HUES48 (cell line): ENCODE results near the gene PLEKHH1.

ENCODE experiments used
- H3K27ac ChIP-seq: one replicate; pipeline ENCODE4 v1.7.0; 2013; ENCODE audit warnings: low read depth, low read length, inconsistent platforms
- H3K27me3 ChIP-seq: 2 replicates; pipeline ENCODE4 v1.6.1; 2013; ENCODE audit warnings: mild to moderate bottlenecking, low read length; ENCODE audit not compliant: control insufficient read depth, insufficient read depth
- H3K36me3 ChIP-seq: 2 replicates; pipeline ENCODE4 v1.6.1; 2013; ENCODE audit warnings: low read length; ENCODE audit not compliant: control insufficient read depth, insufficient read depth
- H3K4me1 ChIP-seq: 2 replicates; pipeline ENCODE4 v1.6.1; 2013; ENCODE audit warnings: mild to moderate bottlenecking, low read length; ENCODE audit not compliant: control insufficient read depth, insufficient read depth
- H3K4me3 ChIP-seq: 2 replicates; pipeline ENCODE4 v1.5.1; 2013; ENCODE audit warnings: mild to moderate bottlenecking, low read depth, low read length
- H3K9ac ChIP-seq: 2 replicates; pipeline ENCODE4 v1.6.1; 2013; ENCODE audit warnings: mild to moderate bottlenecking, low read depth, low read length, moderate library complexity
- H3K9me3 ChIP-seq: 2 replicates; pipeline ENCODE4 v1.6.1; 2013; ENCODE audit warnings: low read length; ENCODE audit not compliant: control insufficient read depth, insufficient read depth

The PLEKHH1 gene

GRCh38 chr14:67532998-67533753 is at the start of gene PLEKHH1:
Gene PLEKHH1, plus strand, starts transcription at chr14:67533290. Its CDS starts 8,578 bp downstream, at chr14:67541868.
- H3K9me3 ChIP-seq: no peaks in the 10 kb centered on the region
- peak within 1 kb of the TSS; percentile 62 for H3K27ac ChIP-seq

GRCh38 chr14:67483579-67484285 is 49.4 kb upstream of the PLEKHH1 start:
- Histone ChIP-seq H3K9me3 (no peaks in the 10 kb centered on the region), H3K36me3 (no peaks in the 10 kb centered on the region), H3K9ac (no peak overlapping the region), H3K27ac (no peak overlapping the region), H3K27me3 (no peaks in the 10 kb centered on the region), H3K4me1 (no peaks in the 10 kb centered on the region), H3K4me3 (no peak overlapping the region)

More at GRCh38 chr14:67532998-67533753, at the start of gene PLEKHH1:
- peak within 1 kb of the TSS; percentile 80 for H3K9ac ChIP-seq
- H3K4me1 ChIP-seq: peaks cover 6% of the 10 kb centered on the region
- H3K36me3 ChIP-seq: no peaks in the 10 kb centered on the region
- peak within 1 kb of the TSS; percentile 80 for H3K4me3 ChIP-seq
- H3K27me3 ChIP-seq: peaks cover 10% of the 10 kb centered on the region; the same call in 1 of the 2 replicates

DNA sequence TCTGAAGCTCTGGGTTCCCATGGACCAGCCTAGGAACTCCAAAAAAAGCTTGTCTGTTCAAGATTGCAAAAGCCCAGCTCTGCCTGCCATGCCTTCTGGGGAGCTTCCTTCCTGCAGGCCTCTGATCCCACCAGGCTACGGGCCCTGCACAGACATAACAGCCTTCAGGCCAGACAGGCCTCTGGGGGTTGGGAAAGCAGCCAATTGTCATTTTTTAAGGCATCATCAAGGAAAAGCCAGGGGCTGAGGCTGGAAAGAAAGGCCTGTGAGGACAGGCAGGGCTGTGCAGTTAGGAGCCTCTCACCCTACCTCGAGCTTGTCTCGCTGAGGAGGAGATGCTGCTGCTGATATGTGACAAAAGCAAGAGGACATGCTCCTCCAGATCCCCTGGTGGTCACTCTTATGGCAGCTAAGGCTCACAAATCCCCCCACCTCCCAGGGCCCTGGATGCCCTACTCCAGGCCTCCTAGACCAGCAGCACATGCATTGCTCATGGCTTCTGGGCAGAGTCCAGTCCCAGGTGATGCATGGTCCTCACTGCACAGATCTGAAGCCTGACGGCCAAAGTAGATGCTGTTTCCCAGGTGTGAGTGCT is 47.5 kb upstream of the PLEKHH1 start:
- Histone ChIP-seq H3K9me3 (no peaks in the 10 kb centered on the region), H3K36me3 (no peaks in the 10 kb centered on the region), H3K27ac (no peak overlapping the region), H3K9ac (no peak overlapping the region), H3K27me3 (no peaks in the 10 kb centered on the region), H3K4me3 (no peak overlapping the region), H3K4me1 (no peaks in the 10 kb centered on the region)

DNA sequence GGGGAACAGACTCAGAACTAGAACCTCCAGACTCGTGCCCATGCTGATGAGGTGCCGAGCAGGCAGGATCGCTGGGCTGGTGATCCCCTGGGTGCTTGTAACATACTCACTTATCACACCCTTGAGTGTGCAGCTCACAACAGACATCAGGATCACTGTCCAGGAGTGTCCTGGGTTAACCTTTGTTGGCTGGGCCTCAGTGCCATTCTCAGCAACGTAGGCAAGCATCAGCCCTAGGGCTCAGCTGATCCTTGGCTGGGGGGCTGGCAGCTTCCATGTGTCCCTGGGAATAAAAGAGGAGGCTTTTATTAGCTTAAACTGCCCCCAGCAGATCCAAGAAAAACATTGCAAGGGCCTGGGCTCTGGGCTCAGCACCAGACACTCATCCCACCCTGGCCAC is 46.2 kb upstream of the PLEKHH1 start:
- Histone ChIP-seq H3K4me1 (peaks cover 10% of the 10 kb centered on the region), H3K9me3 (no peaks in the 10 kb centered on the region), H3K27ac (no peak overlapping the region), H3K9ac (no peak overlapping the region), H3K36me3 (no peaks in the 10 kb centered on the region), H3K4me3 (no peak overlapping the region), H3K27me3 (no peaks in the 10 kb centered on the region)

GRCh38 chr14:67487332-67487731 is 45.8 kb upstream of the PLEKHH1 start:
- Histone ChIP-seq H3K9me3 (no peaks in the 10 kb centered on the region), H3K27ac (no peak overlapping the region), H3K36me3 (no peaks in the 10 kb centered on the region), H3K27me3 (no peaks in the 10 kb centered on the region), H3K4me3 (no peak overlapping the region), H3K4me1 (peaks cover 13% of the 10 kb centered on the region), H3K9ac (no peak overlapping the region)

DNA sequence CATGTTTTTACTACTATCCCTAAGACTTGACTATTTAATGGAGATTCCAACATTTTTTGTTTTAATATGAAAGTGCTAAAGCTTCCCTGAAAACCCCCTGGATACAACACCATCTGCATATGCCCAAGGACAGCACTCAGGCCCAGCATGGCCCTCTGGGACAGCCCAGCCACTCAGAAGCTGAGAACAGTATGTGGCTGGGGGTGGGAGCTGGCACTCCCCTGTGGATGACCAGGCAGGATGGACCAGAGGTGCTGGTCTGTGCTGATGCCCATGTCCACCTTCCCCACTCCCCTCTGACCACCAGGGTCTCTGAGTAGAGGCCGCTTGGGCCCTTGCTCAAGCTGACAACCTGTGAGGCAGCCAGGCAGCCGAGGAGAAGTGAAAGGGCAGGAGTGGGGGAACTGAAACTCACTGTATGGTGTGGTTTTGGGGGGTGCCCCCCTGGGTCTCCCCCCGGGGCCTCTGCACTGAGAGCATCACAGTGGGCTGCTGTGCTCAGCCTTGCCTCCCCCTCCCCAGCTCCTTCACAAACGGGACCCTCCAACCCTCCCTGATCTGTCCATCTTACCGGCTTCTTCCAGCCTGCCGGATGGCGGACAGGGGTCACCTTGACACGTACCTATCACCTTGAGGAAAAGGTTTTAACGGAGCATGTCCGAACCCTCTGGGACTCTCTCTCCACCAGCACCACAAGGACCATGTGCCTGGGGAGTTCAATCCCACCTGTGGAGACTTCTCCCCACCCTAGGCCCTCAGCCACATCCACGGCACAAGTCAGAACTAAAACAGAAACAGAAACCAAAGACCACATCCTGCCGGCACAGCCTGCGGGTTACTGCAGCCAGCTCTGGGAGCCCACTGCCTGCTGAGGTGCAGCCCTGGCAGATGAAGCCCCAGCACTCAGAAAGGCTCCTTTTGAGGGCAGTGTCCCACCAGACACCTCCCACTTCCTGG is 44.9 kb upstream of the PLEKHH1 start, which contains the start of gene TMEM229B:
Gene TMEM229B (minus strand): TSS at position 785 of the 957 bp plus-strand sequence. CDS start 14,798 bp downstream, outside the sequence.
- Histone ChIP-seq H3K9ac (no peak within 1 kb of the TSS), H3K27ac (no peak within 1 kb of the TSS), H3K4me3 (no peak within 1 kb of the TSS), H3K36me3 (no peaks in the 10 kb centered on the region), H3K9me3 (peaks cover 8% of the 10 kb centered on the region), H3K4me1 (peaks cover 13% of the 10 kb centered on the region), H3K27me3 (no peaks in the 10 kb centered on the region)

- Histone ChIP-seq H3K27me3 (no peaks in the 10 kb centered on the region), H3K27ac (no peak overlapping the region)
Measured at GRCh38 chr14:67490196-67490595, 42.9 kb upstream of the PLEKHH1 start.

DNA sequence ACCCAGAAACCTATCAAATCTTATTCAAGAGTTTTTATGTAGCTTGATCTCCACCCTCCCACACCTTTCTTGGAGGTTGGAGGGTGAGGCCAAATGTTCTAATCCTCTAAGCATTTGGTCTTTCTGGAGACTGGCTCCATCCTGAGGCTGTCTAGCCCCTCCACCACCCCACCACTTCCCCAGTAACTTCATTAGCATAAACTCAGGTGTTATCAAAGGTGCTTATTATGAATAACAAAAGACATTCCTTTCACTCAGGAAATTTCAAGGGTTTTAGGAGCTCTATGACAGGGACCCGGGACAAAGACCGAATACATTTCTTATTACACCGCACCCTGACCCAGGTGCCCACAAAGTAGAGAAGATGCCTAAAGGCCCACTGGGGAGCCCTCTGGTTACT is 41.8 kb upstream of the PLEKHH1 start:
- peak overlapping the region; percentile 20 for H3K27ac ChIP-seq
- no peak overlapping the region for H3K4me3 ChIP-seq

More at GRCh38 chr14:67490196-67490595, 42.9 kb upstream of the PLEKHH1 start:
- no peak overlapping the region for H3K9ac ChIP-seq
- H3K4me3 ChIP-seq: no peak overlapping the region
- peaks cover 18% of the 10 kb centered on the region for H3K9me3 ChIP-seq
- H3K36me3 ChIP-seq: no peaks in the 10 kb centered on the region
- peaks cover 13% of the 10 kb centered on the region for H3K4me1 ChIP-seq

GRCh38 chr14:67491741-67492507 is 41.2 kb upstream of the PLEKHH1 start:
- 0 out of 2 replicates have a peak overlapping the region, but pooled peaks have one; percentile 14 for H3K4me3 ChIP-seq
- peaks cover 18% of the 10 kb centered on the region for H3K9me3 ChIP-seq
- no peaks in the 10 kb centered on the region for H3K36me3 ChIP-seq
- H3K27me3 ChIP-seq: no peaks in the 10 kb centered on the region
- H3K4me1 ChIP-seq: peaks cover 13% of the 10 kb centered on the region
- no peak overlapping the region for H3K9ac ChIP-seq
- H3K27ac ChIP-seq: peak overlapping the region; percentile 20

More for the DNA sequence above, 41.8 kb upstream of the PLEKHH1 start:
- Histone ChIP-seq H3K36me3 (no peaks in the 10 kb centered on the region), H3K9me3 (peaks cover 18% of the 10 kb centered on the region), H3K4me1 (peaks cover 13% of the 10 kb centered on the region), H3K27me3 (no peaks in the 10 kb centered on the region), H3K9ac (no peak overlapping the region)
